ENCODE data around the gene TPD52L2.
"Not testable (repeated sequence)": the region's sequence is repeated elsewhere in the genome, so short reads cannot be mapped to it uniquely, and the experiment has no call there.

The TPD52L2 gene

DNA sequence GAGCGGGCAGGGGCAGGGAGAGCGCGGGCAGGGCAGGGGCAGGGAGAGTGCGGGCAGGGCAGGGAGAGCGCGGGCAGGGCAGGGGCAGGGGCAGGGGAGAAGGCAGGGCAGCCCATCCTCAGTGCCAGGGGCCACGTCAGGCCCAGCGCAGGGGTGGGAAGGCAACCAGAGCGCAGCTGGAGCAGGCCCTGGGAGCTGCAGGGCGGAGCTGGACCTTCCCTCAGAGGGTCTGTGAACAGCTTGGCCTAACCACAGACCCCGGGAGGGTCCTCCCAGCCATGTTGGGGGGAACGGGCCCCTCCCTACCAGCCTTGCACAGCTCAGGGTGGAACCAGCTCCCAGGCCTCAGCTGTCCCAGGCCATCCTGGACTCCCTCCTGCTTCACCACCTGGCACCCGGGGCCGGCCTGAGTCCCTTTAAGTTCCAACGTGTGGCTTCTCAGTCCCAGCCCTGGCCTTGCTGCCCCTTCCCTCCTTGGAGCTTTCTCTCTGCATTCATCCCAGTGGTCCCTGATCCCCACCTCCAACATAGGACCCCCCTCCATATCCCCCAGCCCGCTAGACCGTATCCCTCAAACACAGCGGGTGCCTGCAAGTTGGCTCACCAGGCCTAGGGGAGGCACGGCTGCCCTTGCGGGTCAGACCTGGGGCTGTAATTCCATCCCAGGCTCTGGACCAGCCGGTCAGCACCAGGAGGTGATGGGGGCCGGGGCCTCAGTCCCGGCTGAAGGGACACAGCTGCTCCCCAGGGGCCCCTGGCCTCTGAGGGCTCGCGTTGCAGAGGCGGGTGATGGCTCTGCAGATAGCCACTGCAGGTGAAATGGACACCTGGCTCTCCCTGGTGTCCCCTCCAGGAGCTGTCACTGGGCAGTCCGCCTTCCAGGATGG lies 28.4 kb upstream of the TPD52L2 start:
- DNase-seq: no peak

GRCh38 chr20:63837479-63837878 lies 27.6 kb upstream of the TPD52L2 start:
- DNase-seq: no peak

- DNase-seq: no peak
Observed at GRCh38 chr20:63839620-63840019, 25.4 kb upstream of the TPD52L2 start.

GRCh38 chr20:63840405-63840828 lies 24.7 kb upstream of the TPD52L2 start:
- DNase-seq: no peak

DNA sequence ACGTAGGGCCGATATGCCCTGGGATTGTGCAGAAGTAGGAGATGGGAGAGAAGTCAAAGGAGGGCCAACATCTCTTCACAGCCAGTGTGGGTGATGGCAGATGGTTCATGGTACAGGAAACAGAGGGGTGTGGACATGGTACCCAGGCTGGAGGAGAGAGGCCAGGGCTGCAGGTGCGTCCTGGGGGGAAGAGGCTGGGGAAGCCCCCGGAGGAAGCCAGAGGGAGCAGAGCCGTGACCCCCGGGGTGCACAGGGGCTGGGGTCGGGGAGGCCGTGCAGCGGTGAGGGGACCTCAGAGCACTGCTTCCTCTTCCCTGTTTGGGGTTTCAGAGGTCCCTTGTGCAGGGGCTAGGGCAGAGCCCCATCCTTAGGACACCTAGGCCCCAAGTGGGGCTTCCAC lies 22.8 kb upstream of the TPD52L2 start:
- no peak for DNase-seq

DNA sequence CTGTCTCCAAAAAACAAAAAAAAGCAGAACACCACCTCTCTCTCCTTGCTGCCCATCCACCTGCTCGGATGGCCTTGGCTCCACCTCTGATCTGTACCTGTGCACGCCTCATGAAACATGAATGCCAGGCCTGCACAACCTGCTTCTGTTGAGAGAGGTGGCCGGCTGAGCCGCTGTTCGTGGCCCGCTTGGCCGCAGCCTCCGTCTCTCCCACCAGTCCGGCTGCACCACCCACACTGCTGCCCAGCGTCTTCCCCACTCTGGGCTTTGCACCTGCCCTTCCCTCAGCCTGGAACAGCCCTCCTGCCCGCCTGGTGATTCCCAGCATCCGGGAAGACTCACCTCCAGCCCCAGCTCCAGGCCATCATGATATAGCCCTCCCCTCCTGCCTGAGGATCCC lies 21.8 kb upstream of the TPD52L2 start:
- no peak for DNase-seq

- no peak for DNase-seq
Observed at GRCh38 chr20:63843778-63844177, 21.3 kb upstream of the TPD52L2 start.

DNA sequence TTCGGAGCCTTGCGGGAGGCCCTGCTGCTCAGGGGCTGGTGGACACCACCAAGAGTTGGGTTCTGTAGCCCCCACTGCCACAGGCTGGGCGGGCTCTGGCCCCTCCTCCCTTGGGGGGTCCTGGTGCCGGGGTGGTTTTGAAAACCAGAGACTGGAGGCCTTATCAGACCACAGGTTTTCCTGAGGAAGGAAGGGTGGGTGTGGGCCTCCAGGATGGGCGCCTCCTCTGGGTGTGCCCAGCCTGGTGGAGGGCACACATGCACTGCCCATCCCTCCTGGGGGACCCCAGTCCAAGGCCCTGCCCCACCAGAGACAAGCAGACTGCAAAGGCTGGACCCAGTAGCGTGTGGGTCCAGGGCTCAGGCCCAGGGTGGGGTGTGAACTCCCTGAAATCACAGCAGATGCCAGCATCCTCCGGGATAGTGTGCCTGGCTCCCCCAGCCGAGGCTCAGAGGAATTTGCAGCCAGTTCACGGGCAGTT lies 20.5 kb upstream of the TPD52L2 start:
- no peak for DNase-seq

DNA sequence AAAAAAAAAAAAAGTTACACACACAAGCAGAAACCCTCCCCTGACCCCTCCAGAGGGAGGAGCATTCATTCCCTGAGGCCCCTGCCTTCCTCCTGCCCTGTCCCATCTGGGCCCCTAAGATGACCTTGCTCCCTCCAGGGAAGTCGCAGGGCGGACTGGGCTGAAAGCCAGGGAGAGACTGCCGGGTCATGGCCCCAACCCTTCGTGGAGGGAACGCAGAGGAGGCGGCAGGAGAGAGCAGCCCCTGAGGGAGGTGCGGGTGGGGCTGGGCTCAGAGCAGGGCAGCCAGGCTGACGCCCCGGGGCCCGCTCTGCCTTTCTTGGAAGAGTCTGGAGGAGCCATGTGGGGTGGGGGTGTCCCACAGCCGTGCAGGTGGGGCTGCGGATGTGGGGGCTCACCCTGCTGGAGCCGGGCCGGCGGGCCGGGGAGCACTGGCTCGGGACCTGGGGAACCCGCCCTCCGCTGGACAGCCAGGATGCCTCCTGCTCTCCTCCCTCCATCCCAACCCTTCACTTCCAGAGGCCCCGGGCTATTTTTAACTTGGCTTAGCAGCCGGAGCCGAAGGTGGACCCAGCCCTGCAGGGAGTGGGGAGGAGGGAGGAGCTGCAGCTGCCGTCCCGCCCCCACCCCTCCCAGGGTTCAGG lies 18.8 kb upstream of the TPD52L2 start:
- no peak for DNase-seq

GRCh38 chr20:63846888-63847236 lies 18.2 kb upstream of the TPD52L2 start:
- DNase-seq: no peak

DNA sequence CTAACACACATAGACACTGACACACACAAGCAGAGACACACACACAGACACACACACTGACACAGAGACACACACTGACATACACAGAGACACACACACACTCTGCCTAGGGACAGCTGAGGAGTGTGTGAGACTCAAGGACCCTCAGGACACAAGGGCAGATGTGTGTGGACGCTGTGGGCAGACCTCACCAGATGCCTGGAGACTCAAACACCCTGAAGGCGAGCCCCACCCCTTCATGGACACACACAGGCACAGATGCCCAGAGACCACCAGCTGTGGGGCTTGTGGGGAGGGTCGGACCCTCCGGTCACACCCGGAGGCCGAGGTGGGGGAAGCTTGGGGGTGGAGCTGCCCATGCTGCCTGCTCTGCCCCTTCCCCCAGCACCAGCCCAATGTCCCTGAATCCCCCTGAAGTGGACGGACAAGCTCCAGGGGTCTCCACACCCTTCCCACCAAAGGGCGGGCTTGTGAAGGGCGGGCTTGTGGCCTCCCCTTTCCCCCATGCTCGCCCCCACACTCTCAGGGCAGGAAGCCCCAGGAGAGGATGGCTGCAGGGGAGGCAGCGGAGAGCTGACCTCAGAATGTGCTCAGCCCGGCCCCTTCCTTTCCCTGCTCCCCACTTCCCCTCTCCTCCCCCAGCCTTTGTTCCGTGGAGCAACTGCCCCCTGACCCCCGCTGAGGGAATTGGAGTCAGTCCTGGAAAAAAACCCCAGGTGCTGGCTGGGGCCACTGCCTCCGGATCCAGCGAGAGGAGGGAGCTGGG lies 17.6 kb upstream of the TPD52L2 start:
- DNase-seq: no peak

DNA sequence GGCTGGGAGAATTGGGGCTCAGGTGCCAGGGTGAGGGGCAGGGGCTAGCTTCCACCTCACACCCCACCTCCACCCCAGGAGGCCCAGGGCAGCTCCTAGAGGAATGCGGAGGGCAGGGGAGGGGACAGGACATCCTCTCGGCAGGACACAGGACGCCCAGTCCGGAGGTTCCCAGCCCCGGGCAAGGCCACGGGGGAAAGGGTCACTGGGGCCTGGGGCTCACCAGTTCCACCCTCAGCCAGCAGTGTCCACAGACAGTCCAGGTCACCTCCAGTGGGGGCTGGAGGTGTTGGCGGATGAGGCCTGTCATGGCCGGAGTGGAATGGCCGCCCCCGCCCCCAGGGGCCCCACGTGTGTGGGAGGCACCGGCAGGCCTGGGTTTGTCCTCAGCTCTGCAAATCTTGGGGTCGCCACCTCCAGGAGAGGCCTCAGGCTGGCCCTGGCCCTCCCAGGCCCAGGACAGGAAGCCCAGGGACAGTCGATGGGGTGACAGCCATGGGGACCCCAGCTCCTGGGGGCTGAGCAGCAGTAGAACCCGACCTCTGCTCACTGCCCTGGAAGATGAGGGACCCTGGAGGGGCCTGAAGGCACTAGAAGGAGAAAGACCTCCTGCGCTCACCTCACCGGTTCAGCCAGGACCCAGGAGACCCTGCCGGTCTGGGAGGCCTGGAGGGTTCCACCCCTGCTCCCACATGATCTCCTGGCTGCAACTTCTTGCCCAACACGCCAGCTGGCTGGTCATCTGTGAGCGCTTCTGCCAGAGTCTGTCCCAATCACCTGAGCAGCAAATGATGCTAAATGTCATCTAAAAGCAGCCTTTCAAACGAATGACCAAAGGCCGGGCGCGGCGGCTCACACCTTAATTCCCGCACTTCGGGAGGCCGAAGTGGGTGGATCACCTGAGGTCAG lies 16.8 kb upstream of the TPD52L2 start:
- no peak for DNase-seq

GRCh38 chr20:63850689-63851547 lies 14.2 kb upstream of the TPD52L2 start:
- peak; percentile 72 for DNase-seq

GRCh38 chr20:63851548-63851943 lies 13.5 kb upstream of the TPD52L2 start:
- DNase-seq: not testable (repeated sequence)

DNA sequence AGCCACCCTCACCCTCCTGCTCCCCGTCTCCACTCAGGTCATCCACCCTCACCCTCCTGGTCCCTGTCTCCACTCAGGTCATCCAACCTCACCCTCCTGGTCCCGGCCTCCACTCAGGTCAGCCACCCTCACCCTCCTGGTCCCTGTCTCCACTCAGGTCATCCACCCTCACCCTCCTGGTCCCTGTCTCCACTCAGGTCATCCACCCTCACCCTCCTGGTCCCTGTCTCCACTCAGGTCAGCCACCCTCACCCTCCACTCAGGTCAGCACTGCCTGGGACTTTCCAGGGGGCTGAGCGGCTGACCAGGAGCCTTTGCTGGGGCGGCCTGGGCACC lies 11.4 kb upstream of the TPD52L2 start:
- not testable (repeated sequence) for DNase-seq

- no peak for DNase-seq
Observed at GRCh38 chr20:63854069-63854765, 10.9 kb upstream of the TPD52L2 start.

DNA sequence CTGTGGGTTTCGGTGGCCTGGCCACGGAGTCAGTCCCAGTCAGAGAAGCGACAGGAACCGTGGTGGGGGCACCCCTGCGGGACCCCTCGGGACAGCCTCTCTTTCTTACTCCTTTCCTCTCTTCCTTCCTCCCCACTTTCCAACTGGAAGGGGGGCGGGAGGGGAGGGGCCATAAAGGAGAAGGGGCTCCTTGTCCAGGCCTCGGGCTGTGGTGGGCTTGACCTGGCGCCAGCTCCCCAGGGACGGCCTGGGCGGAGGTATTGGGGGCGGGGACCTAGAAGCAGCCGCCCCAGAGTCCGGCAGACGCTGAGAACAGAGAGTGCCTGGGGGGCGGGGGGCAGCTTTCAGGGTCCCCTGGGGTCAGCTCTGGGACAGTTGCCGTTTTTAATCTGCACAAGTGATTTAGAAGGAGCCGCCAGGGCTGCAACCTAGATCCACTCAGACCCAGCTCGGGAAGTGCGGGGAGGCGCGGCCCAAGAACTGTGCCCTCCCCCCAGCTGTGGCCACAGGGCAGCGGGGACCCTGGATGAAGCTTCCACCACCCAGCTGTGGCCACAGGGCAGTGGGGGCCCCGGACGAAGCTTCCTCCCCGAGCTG lies 10.2 kb upstream of the TPD52L2 start:
- no peak for DNase-seq

DNA sequence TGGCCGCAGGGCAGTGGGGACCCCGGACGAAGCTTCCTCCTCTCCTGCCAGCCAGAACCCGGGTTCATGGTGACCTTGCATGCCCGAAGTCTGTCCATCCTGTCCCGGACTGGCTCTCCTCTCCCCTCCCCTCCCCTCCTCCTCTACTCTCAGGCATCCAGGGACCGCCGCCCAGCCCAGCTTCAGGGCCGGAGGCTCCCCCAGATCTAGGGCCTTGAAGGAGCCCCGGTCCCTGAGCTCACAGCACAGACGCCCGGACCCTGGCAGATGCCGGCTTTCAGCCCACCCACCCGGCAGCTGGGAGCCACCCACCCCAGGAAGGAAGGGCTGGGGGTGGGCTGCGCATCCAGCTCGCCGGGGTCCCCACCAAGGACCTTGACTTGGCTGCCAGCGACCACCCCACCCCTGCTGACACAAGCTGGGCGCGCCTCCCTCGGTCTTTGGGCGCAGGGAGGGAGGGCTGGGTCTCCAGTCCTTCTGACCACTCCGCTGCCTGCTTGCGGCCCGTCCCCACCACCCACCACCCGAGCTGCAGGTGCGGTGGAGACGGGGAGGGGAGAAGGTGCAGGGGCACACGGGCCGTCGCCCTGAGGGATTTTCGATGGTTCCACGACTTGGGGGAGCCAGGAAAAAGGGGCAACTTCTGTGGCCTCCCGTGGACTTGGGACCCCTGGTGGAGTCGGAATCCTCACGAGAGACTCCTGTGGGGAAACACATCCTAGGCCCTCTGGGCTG lies 9.5 kb upstream of the TPD52L2 start:
- no peak for DNase-seq

- no peak for DNase-seq
Observed at GRCh38 chr20:63856098-63856511, 9.0 kb upstream of the TPD52L2 start.
